HepG2 (cell line): ENCODE measurements around the gene TYMS. TPM values are rescaled to one million over a fixed set of nuclear protein-coding genes. Genes with fewer than 3 reads are reported as not detected.

Source experiments
- CCDC6 ChIP-seq: sonication (generic); formaldehyde crosslinking; IDR thresholded peaks from 2 replicates; pipeline ENCODE4 v1.8.1; 2022; ENCODE audit warnings: mild to moderate bottlenecking, missing genetic modification reagents, moderate library complexity
- CTCF ChIP-seq: sonication (generic); formaldehyde crosslinking; IDR thresholded peaks from 2 replicates; pipeline ENCODE4 v1.5.0; 2020; ENCODE audit warnings: mild to moderate bottlenecking, missing genetic modification reagents, moderate library complexity
- GLMP ChIP-seq: sonication (generic); formaldehyde crosslinking; IDR thresholded peaks from 2 replicates; pipeline ENCODE4 v1.9.0; 2021; ENCODE audit warnings: missing genetic modification reagents, mild to moderate bottlenecking, borderline replicate concordance
- GPBP1L1 ChIP-seq: sonication (generic); formaldehyde crosslinking; IDR thresholded peaks from 2 replicates; pipeline ENCODE4 v1.5.0; 2020; ENCODE audit warnings: mild to moderate bottlenecking, missing genetic modification reagents
- HDAC2 ChIP-seq: sonication (generic); formaldehyde crosslinking; IDR thresholded peaks from 2 replicates; pipeline ENCODE4 v1.4.0; 2020; ENCODE audit warnings: missing genetic modification reagents
- IRX3 ChIP-seq: sonication (generic); formaldehyde crosslinking; IDR thresholded peaks from 2 replicates; pipeline ENCODE4 v1.8.1; 2023; ENCODE audit warnings: mild to moderate bottlenecking, low read depth, missing genetic modification reagents, borderline replicate concordance
- NFKB2 ChIP-seq: sonication (generic); formaldehyde crosslinking; IDR thresholded peaks from 2 replicates; pipeline ENCODE4 v1.4.0; 2020; ENCODE audit warnings: missing genetic modification reagents, borderline replicate concordance
- PRMT3 ChIP-seq: sonication (generic); formaldehyde crosslinking; IDR thresholded peaks from 2 replicates; pipeline ENCODE4 v1.8.1; 2022; ENCODE audit warnings: low read depth, mild to moderate bottlenecking, moderate library complexity, missing genetic modification reagents, borderline replicate concordance
- RAD51 ChIP-seq: fragments of 450-650 bp; IDR thresholded peaks from 2 replicates; pipeline ENCODE4 v1.6.1; 2016; ENCODE audit warnings: borderline replicate concordance
- SIN3A ChIP-seq: IDR thresholded peaks from 2 replicates; pipeline ENCODE4 v1.6.1; 2011; ENCODE audit warnings: low read depth, mild to moderate bottlenecking, control low read depth, low read length, borderline replicate concordance
- ZNF331 ChIP-seq: sonication (generic); formaldehyde crosslinking; IDR thresholded peaks from 2 replicates; pipeline ENCODE4 v1.4.0; 2020; ENCODE audit warnings: missing genetic modification reagents
- ZNF747 ChIP-seq: sonication (generic); formaldehyde crosslinking; IDR thresholded peaks from 2 replicates; pipeline ENCODE4 v1.8.1; 2023; ENCODE audit warnings: missing genetic modification reagents, mild to moderate bottlenecking, borderline replicate concordance
- ZNF780A ChIP-seq: sonication (generic); formaldehyde crosslinking; IDR thresholded peaks from 2 replicates; pipeline ENCODE4 v1.8.0; 2022; ENCODE audit warnings: mild to moderate bottlenecking, missing genetic modification reagents, moderate library complexity
- polyA plus RNA-seq, 8 experiments: library from polyadenylated mRNA; depleted of rRNA in 3 of 8; stranded (reverse) in 7 of 8; unstranded in 1 of 8; fragments of >200 nt; fragmentation: Illumina TruSeq in 4 of 8; extraction: Trizol in 4 of 8; gene quantifications; 2 replicates each; pipeline versions ENCODE4 v1.2.1 to v1.2.3, GENCODE V29; 2011 to 2016; ENCODE audit warnings: low read depth in 4 of 8, missing spikeins in 1 of 8, mixed read lengths in 1 of 8; ENCODE audit not compliant: insufficient read depth in 1 of 8
- total RNA-seq, 5 experiments: library from RNA; depleted of rRNA; stranded (reverse); fragments of >200 nt; fragmentation: Illumina TruSeq; extraction: Trizol; gene quantifications; 2 replicates each; pipeline ENCODE4 v1.2.3, GENCODE V29; 2016; ENCODE audit warnings: low read depth in 1 of 5
- TF ChIP-seq, protein P1 (sequence below): IDR thresholded peaks from 2 replicates; pipeline ENCODE4 v1.6.1; 2016; ENCODE audit warnings: low read depth, missing genetic modification reagents, missing compliant biosample characterization
- TF ChIP-seq, protein P2 (sequence below): sonication (generic); formaldehyde crosslinking; IDR thresholded peaks from 2 replicates; pipeline ENCODE4 v1.8.0; 2022; ENCODE audit warnings: missing genetic modification reagents, mild to moderate bottlenecking, borderline replicate concordance

The TYMS gene
- total and polyA plus RNA-seq, 2 of the 13 experiments (the other 11 are each of a cell fraction or from before 2014, with no cell fraction given): 80.1 to 106 TPM

DNA sequence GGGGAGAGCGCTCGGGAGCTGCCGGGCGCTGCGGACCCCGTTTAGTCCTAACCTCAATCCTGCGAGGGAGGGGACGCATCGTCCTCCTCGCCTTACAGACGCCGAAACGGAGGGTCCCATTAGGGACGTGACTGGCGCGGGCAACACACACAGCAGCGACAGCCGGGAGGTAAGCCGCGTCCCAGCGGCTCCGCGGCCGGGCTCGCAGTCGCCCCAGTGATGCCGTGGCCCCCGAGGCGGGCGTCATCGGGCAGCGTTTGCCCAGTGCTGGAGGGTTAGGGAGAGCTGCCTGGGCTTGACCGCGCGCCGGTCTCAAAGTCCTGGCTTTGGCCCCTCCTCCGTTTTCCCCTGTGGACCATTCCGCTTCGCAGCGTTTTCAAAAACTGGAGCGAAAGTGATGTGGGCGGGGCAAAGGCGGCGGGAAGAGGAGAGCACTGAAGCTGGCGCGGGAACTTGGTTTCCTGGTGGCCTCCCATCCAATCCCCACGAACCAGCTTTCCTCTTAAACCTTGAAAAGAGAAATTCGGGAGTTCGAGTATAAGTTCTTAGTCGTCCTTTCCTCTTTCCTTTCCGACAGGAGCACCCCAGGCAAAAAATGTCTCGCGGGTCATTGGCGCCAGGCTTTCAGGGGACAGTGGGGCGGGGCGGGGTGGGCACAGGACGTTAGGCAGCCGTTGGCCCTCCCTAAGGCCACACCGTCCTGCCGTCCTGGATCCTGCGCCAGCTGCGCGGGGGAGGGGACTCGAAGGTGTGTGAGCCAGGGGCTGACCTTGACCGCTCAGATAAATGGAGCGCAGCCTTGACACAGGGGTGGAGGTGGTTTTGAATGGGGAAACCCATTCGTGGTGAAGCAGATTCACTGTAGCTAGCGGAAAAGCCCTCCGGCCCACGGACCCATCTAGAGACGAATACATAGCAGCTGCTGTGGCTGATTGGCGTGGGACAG, 821 bp downstream of the TYMS start (continued):
- TF ChIP-seq CTCF (CRISPR knock-in tag): peak; percentile 5; the same call in 1 of the 2 replicates
- TF ChIP-seq ZNF747 (CRISPR knock-in tag): 0 out of 2 replicates have a peak, but pooled peaks have one; percentile 67
- TF ChIP-seq, protein P1, sequence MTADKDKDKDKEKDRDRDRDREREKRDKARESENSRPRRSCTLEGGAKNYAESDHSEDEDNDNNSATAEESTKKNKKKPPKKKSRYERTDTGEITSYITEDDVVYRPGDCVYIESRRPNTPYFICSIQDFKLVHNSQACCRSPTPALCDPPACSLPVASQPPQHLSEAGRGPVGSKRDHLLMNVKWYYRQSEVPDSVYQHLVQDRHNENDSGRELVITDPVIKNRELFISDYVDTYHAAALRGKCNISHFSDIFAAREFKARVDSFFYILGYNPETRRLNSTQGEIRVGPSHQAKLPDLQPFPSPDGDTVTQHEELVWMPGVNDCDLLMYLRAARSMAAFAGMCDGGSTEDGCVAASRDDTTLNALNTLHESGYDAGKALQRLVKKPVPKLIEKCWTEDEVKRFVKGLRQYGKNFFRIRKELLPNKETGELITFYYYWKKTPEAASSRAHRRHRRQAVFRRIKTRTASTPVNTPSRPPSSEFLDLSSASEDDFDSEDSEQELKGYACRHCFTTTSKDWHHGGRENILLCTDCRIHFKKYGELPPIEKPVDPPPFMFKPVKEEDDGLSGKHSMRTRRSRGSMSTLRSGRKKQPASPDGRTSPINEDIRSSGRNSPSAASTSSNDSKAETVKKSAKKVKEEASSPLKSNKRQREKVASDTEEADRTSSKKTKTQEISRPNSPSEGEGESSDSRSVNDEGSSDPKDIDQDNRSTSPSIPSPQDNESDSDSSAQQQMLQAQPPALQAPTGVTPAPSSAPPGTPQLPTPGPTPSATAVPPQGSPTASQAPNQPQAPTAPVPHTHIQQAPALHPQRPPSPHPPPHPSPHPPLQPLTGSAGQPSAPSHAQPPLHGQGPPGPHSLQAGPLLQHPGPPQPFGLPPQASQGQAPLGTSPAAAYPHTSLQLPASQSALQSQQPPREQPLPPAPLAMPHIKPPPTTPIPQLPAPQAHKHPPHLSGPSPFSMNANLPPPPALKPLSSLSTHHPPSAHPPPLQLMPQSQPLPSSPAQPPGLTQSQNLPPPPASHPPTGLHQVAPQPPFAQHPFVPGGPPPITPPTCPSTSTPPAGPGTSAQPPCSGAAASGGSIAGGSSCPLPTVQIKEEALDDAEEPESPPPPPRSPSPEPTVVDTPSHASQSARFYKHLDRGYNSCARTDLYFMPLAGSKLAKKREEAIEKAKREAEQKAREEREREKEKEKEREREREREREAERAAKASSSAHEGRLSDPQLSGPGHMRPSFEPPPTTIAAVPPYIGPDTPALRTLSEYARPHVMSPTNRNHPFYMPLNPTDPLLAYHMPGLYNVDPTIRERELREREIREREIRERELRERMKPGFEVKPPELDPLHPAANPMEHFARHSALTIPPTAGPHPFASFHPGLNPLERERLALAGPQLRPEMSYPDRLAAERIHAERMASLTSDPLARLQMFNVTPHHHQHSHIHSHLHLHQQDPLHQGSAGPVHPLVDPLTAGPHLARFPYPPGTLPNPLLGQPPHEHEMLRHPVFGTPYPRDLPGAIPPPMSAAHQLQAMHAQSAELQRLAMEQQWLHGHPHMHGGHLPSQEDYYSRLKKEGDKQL (CRISPR knock-in tag): peak; percentile 58; the same call in 1 of the 2 replicates
- peak; percentile 54 for TF ChIP-seq ZNF331
- no peak for TF ChIP-seq PRMT3
- TF ChIP-seq HDAC2: no peak; the same call in 1 of the 2 replicates
- no peak for TF ChIP-seq ZNF780A (CRISPR knock-in tag)
- TF ChIP-seq, protein P2, sequence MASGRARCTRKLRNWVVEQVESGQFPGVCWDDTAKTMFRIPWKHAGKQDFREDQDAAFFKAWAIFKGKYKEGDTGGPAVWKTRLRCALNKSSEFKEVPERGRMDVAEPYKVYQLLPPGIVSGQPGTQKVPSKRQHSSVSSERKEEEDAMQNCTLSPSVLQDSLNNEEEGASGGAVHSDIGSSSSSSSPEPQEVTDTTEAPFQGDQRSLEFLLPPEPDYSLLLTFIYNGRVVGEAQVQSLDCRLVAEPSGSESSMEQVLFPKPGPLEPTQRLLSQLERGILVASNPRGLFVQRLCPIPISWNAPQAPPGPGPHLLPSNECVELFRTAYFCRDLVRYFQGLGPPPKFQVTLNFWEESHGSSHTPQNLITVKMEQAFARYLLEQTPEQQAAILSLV (CRISPR knock-in tag): peak; percentile 56; the same call in 1 of the 2 replicates
- peak; percentile 84; the same call in 1 of the 2 replicates for TF ChIP-seq SIN3A
- peak; percentile 47; the same call in 1 of the 2 replicates for TF ChIP-seq NFKB2 (CRISPR knock-in tag)
- TF ChIP-seq IRX3 (CRISPR knock-in tag): no peak
- no peak for TF ChIP-seq GPBP1L1 (CRISPR knock-in tag)
- no peak for TF ChIP-seq GLMP (CRISPR knock-in tag)
- peak; percentile 75 for TF ChIP-seq CCDC6
- no peak for TF ChIP-seq RAD51
